SK-N-SH (cell line): Measurements from ENCODE around the gene ISX.

Experiments used
- CTCF ChIP-seq: fragments of 200-600 bp; sonication (generic); IDR thresholded peaks from 2 replicates; pipeline ENCODE4 v1.6.1; 2017; ENCODE audit warnings: antibody characterized with exemption, mild to moderate bottlenecking, moderate library complexity
- POLR2AphosphoS5 ChIP-seq: IDR thresholded peaks from 2 replicates; pipeline ENCODE4 v1.6.1; 2012; ENCODE audit warnings: low read depth, low read length

GRCh38 chr22:35111244-35111643 lies 45.3 kb downstream of the ISX start:
- no peak for TF ChIP-seq POLR2AphosphoS5
- TF ChIP-seq CTCF = no peak
